Measurements from ENCODE around the gene LCN10. TPM values are rescaled to one million over a fixed set of nuclear protein-coding genes. Genes with fewer than 3 reads are reported as not detected.

LCN10 gene
- total RNA-seq, 2 donors from 2014 or later: 0.11 to 3.3 TPM

GRCh38 chr9:136697821-136698526, 44.8 kb downstream of the LCN10 start:
- Histone ChIP-seq H3K36me3 (no peaks in the 10 kb centered on the region), H3K4me1 (peaks cover 31% of the 10 kb centered on the region), H3K9ac (ENCODE audit: low read depth in 2 of 2, low read length in 2 of 2) (peak overlapping the region in 1 of 2 donors; percentile 2), H3K9me3 (no peaks in the 10 kb centered on the region), H3K27ac (no peak overlapping the region), H3K27me3 (peaks cover 3% of the 10 kb centered on the region), H3K4me3 (no peak overlapping the region)
- TF ChIP-seq CTCF (IDR thresholded peaks at IDR 0.05): no peak
- intact Hi-C loops (cut with DNase I): no loop called here
- no peak for DNase-seq

GRCh38 chr9:136697146-136697820, 45.5 kb downstream of the LCN10 start:
- no peak for DNase-seq
- no peak for TF ChIP-seq CTCF (IDR thresholded peaks at IDR 0.05)
- Histone ChIP-seq H3K27ac (no peak overlapping the region), H3K9me3 (no peaks in the 10 kb centered on the region), H3K4me3 (no peak overlapping the region), H3K36me3 (no peaks in the 10 kb centered on the region), H3K27me3 (peaks cover 3% of the 10 kb centered on the region), H3K4me1 (peaks cover 37% of the 10 kb centered on the region), H3K9ac (ENCODE audit: low read depth in 2 of 2, low read length in 2 of 2) (peak overlapping the region in 1 of 2 donors; percentile 2)
- intact Hi-C loops (cut with DNase I): no loop called here

- no peak for DNase-seq
- peaks cover 2% of the 10 kb centered on the region for H3K27me3 ChIP-seq
- no peak overlapping the region for H3K27ac ChIP-seq
- TF ChIP-seq CTCF (IDR thresholded peaks at IDR 0.05): no peak
- peaks cover 38% of the 10 kb centered on the region for H3K4me1 ChIP-seq
- H3K9me3 ChIP-seq: no peaks in the 10 kb centered on the region
- no peak overlapping the region for H3K4me3 ChIP-seq
- H3K9ac ChIP-seq (ENCODE audit: low read depth in 2 of 2, low read length in 2 of 2): peak overlapping the region; percentile 35 to 74
- intact Hi-C loops (cut with DNase I): no loop called here
- no peaks in the 10 kb centered on the region for H3K36me3 ChIP-seq
These were observed 46.2 kb downstream of the LCN10 start for GRCh38 chr9:136696502-136696901.

- no peak overlapping the region for H3K4me3 ChIP-seq
- TF ChIP-seq CTCF (IDR thresholded peaks at IDR 0.05): no peak
- peak overlapping the region; percentile 60 to 74 for H3K9ac ChIP-seq (ENCODE audit: low read depth in 2 of 2, low read length in 2 of 2)
- no peaks in the 10 kb centered on the region for H3K9me3 ChIP-seq
- H3K27me3 ChIP-seq: no peaks in the 10 kb centered on the region
- DNase-seq: no peak
- intact Hi-C loops (cut with DNase I): no loop called here
- H3K27ac ChIP-seq: no peak overlapping the region
- H3K36me3 ChIP-seq: no peaks in the 10 kb centered on the region
- peaks cover 38% of the 10 kb centered on the region for H3K4me1 ChIP-seq
These were observed 46.8 kb downstream of the LCN10 start for GRCh38 chr9:136695955-136696354.

GRCh38 chr9:136695435-136695895, 47.3 kb downstream of the LCN10 start:
- Histone ChIP-seq H3K9me3 (no peaks in the 10 kb centered on the region), H3K9ac (ENCODE audit: low read depth in 2 of 2, low read length in 2 of 2) (peak overlapping the region; percentile 60 to 74), H3K36me3 (no peaks in the 10 kb centered on the region), H3K4me1 (peaks cover 38% of the 10 kb centered on the region), H3K27ac (no peak overlapping the region), H3K27me3 (no peaks in the 10 kb centered on the region), H3K4me3 (no peak overlapping the region)
- no peak for TF ChIP-seq CTCF (IDR thresholded peaks at IDR 0.05)
- peak; percentile 79 for DNase-seq
- intact Hi-C loops (cut with DNase I): no loop called here

All from colonic mucosa (tissue), 4 donors.